GM06990 (cell line): ENCODE data around the gene VGLL4.

ENCODE experiments used
- DNase-seq: peaks from one replicate; pipeline ENCODE4 v3.0.0-alpha.2; 2011; ENCODE audit not compliant: insufficient read length; ENCODE audit errors: extremely low read depth
- H3K27me3 ChIP-seq: replicated peaks from 2 replicates; pipeline ENCODE4 v1.6.0; 2011; ENCODE audit warnings: low read length; ENCODE audit not compliant: control insufficient read depth, insufficient read depth
- H3K36me3 ChIP-seq: 2 replicates; pipeline ENCODE4 v1.5.1; 2011; ENCODE audit warnings: low read length; ENCODE audit not compliant: control insufficient read depth, insufficient read depth
- H3K4me3 ChIP-seq: replicated peaks from 2 replicates; pipeline ENCODE4 v1.5.1; 2011; ENCODE audit warnings: low read depth, mild to moderate bottlenecking, control low read depth, low read length
- CTCF ChIP-seq: IDR thresholded peaks from 2 replicates; pipeline ENCODE4 v1.5.1; 2011; ENCODE audit warnings: low read length, control low read depth, mild to moderate bottlenecking, inconsistent platforms; ENCODE audit not compliant: insufficient read depth, poor library complexity, severe bottlenecking

Gene VGLL4

DNA sequence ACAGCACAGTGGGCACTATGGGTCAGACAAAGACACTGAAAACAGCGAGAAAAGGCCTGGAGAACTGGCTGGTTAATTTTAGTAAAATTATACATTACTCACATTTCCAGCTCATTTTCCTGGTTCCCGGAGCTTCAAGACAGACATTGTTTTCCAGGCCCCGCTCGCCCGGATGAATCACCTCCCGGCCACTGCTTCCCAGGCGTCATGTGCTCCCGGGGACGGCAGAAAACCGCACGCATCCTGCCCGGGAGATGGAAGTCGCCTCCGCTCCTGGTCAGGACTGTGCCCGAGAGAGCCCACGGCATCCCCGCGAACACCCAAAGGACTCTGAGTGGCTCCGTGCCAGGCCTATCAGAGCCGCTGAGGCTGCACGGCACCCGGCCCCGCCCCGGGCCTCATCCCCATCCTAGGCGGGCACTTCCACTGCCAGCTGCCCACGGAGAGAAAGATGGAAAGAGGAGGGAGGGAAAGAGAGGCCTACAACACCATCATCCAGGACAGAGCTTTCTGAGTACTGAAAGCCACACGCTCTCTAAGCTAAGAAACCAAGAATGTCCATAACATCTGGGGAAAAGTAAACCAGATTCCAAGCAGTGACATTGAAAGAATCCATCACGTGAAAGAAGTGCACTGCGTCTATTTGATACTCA lies 75.1 kb downstream of the VGLL4 start:
- Histone ChIP-seq H3K27me3 (no peaks in the 10 kb centered on the region), H3K4me3 (no peak overlapping the region), H3K36me3 (peaks cover 12% of the 10 kb centered on the region)
- no peak for DNase-seq
- no peak for TF ChIP-seq CTCF

DNA sequence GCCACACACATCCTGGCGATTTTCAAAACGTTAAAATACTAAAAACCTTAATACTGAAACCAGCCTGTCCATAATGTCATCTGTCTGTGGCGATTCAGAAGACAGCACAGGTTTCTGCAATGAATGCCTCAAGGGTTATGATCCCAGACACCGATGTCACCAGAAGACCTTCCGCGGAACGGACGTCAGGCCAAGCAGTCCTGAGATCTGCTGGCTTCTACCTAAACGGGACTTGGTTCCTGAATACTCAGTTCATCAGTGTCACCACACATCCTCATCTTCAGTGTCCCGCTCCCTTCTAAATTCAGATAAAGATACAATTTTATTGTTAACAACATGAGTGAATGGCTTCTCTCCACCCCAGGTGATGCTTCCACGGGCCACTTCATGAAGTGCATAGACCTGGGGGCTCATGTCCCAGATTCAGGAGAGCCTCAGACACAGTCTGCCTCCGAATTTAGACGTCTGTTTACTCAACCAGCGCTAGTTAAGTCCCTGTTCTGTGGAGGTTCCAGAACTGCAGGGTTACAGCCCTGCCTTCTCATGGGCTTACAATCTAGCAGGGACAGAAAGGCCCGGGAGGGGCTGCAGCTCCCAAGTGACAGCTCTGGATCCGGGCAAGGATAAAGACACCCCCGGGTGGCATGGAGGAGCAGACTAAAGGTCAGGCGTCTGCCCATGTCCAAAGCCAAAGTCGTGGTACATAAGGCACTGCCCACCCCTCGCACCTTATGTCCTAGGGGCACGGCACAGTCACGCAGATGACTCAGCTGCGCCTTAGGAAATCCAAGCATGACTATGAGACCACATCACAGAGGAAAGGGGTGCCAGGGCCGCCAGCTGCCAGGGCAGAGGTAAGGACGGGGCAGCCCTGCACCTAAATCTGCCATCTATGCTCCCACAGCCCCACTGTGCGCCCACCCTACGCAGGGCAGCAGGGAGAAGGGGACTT lies 75.9 kb downstream of the VGLL4 start:
- no peak overlapping the region for H3K4me3 ChIP-seq
- peaks cover 14% of the 10 kb centered on the region for H3K36me3 ChIP-seq
- H3K27me3 ChIP-seq, result no peaks in the 10 kb centered on the region
- no peak for DNase-seq
- no peak for TF ChIP-seq CTCF

- no peak for DNase-seq
Observed at GRCh38 chr3:11566916-11567315, 76.8 kb downstream of the VGLL4 start.

GRCh38 chr3:11566478-11566877 lies 77.2 kb downstream of the VGLL4 start:
- TF ChIP-seq CTCF, result no peak
- H3K36me3 ChIP-seq, result peaks cover 14% of the 10 kb centered on the region
- no peak for DNase-seq
- no peak overlapping the region for H3K4me3 ChIP-seq
- H3K27me3 ChIP-seq, result no peaks in the 10 kb centered on the region

More at GRCh38 chr3:11566916-11567315, 76.8 kb downstream of the VGLL4 start:
- Histone ChIP-seq H3K36me3 (peaks cover 14% of the 10 kb centered on the region), H3K27me3 (no peaks in the 10 kb centered on the region), H3K4me3 (no peak overlapping the region)
- TF ChIP-seq CTCF, result no peak

DNA sequence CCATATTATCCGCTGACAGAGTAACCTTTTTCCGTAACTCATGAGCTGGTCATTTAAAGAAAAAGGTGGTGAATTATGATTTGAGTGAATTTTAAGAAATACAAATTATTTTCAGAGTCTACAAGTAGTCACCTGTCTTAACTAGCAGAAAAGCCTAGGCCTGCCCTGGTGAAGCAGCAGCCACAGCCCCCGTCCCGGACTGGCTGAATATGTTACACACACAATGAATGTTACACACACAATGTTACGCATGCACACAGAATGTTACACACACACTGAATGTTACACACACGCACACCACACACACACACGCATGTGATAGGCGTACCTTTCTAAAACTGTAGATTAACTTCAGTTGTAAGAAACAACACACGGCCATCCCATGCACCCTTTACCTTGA lies 77.8 kb downstream of the VGLL4 start:
- H3K36me3 ChIP-seq, result peaks cover 14% of the 10 kb centered on the region
- no peak for DNase-seq
- TF ChIP-seq CTCF, result no peak

More for the DNA sequence above, 77.8 kb downstream of the VGLL4 start:
- Histone ChIP-seq H3K4me3 (no peak overlapping the region), H3K27me3 (no peaks in the 10 kb centered on the region)
